Ishikawa (cell line): Measurements from ENCODE around the gene AGTRAP.

ENCODE experiments used
- CEBPB ChIP-seq: IDR thresholded peaks from 2 replicates; pipeline ENCODE4 v1.6.1; 2012
- CREB1 ChIP-seq: IDR thresholded peaks from 2 replicates; pipeline ENCODE4 v1.6.1; 2012; ENCODE audit warnings: low read depth
- EGR1 ChIP-seq: IDR thresholded peaks from 2 replicates; pipeline ENCODE4 v1.6.1; 2012
- EP300 ChIP-seq: IDR thresholded peaks from 2 replicates; pipeline ENCODE4 v1.6.1; 2012; ENCODE audit warnings: borderline replicate concordance
- FOXM1 ChIP-seq: IDR thresholded peaks from 2 replicates; pipeline ENCODE4 v1.6.1; 2012; ENCODE audit warnings: low read depth, borderline replicate concordance
- MAX ChIP-seq: IDR thresholded peaks from 2 replicates; pipeline ENCODE4 v1.6.1; 2012
- NFIC ChIP-seq: IDR thresholded peaks from 2 replicates; pipeline ENCODE4 v1.6.1; 2012
- RAD21 ChIP-seq: IDR thresholded peaks from 2 replicates; pipeline ENCODE4 v1.6.1; 2012; ENCODE audit warnings: low read depth
- REST ChIP-seq: IDR thresholded peaks from 2 replicates; pipeline ENCODE4 v1.6.1; 2012; ENCODE audit warnings: low read depth, mild to moderate bottlenecking
- TAF1 ChIP-seq: IDR thresholded peaks from 2 replicates; pipeline ENCODE4 v1.6.1; 2012; ENCODE audit warnings: low read depth, mild to moderate bottlenecking
- TCF12 ChIP-seq: IDR thresholded peaks from 2 replicates; pipeline ENCODE4 v1.6.1; 2012; ENCODE audit warnings: low read depth
- TEAD4 ChIP-seq: IDR thresholded peaks from 2 replicates; pipeline ENCODE4 v1.6.1; 2012
- USF1 ChIP-seq: IDR thresholded peaks from 2 replicates; pipeline ENCODE4 v1.6.1; 2012
- YY1 ChIP-seq: IDR thresholded peaks from 2 replicates; pipeline ENCODE4 v1.6.1; 2012; ENCODE audit warnings: low read depth
- ZBTB7A ChIP-seq: IDR thresholded peaks from 2 replicates; pipeline ENCODE4 v1.6.1; 2012; ENCODE audit warnings: low read depth

The AGTRAP gene

GRCh38 chr1:11697188-11697892 is 38.6 kb upstream of the AGTRAP start:
- TF ChIP-seq EGR1, result no peak
- TF ChIP-seq MAX, result no peak
- TF ChIP-seq USF1, result no peak
- TF ChIP-seq YY1, result no peak
- TF ChIP-seq FOXM1, result no peak
- no peak for TF ChIP-seq CEBPB
- no peak for TF ChIP-seq RAD21
- no peak for TF ChIP-seq TAF1
- no peak for TF ChIP-seq NFIC
- no peak for TF ChIP-seq TCF12
- TF ChIP-seq ZBTB7A, result no peak
- TF ChIP-seq TEAD4, result no peak
- no peak for TF ChIP-seq CREB1
- no peak for TF ChIP-seq EP300
- TF ChIP-seq REST, result no peak

- TF ChIP-seq RAD21, result no peak
- TF ChIP-seq REST, result no peak
These were observed 38.1 kb upstream of the AGTRAP start for GRCh38 chr1:11697893-11698210.

GRCh38 chr1:11700601-11701467 is 35.1 kb upstream of the AGTRAP start:
- TF ChIP-seq CEBPB (no peak), RAD21 (no peak), TCF12 (no peak), ZBTB7A (no peak), REST (no peak), NFIC (no peak), FOXM1 (no peak), TAF1 (no peak), EGR1 (no peak), TEAD4 (no peak), USF1 (no peak), CREB1 (no peak)

GRCh38 chr1:11701551-11701961 is 34.4 kb upstream of the AGTRAP start:
- TF ChIP-seq TCF12, result no peak
- peak; percentile 46 for TF ChIP-seq NFIC
